ENCODE results near the gene PDIA6. TPM values are rescaled to one million over a fixed set of nuclear protein-coding genes. Genes with fewer than 3 reads are reported as not detected.

The PDIA6 gene
- total and polyA plus RNA-seq, 5 experiments from 2014 or later, result 30.9 to 126 (median 64.1) TPM

DNA sequence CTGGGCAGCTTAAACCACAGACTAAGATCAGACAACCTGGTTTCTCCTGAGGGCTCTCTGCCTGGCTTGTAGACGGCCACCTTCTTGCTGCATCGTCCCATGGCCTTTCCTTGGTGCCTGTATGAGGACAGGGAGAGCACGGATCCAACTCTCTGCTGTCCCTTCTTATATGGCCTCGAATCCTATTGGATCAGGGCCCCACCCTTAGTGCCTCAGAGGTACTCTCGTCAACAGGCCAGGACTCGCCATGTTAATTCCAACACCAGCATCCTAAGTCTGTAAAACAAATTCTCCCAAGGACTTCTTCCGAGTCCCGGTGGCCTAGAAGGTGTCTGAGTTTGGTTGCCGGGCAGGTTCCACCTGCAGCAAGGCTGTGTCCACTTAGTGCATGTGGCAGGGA lies 51.0 kb downstream of the PDIA6 start:
- ATAC-seq (no peak), DNase-seq (no peak)
- H3K4me3 Mint-ChIP-seq, result no peak overlapping the region
- no peaks in the 10 kb centered on the region for H3K9me3 Mint-ChIP-seq
- POLR2A ChIA-PET, result no interaction called here
- no peaks in the 10 kb centered on the region for H3K36me3 Mint-ChIP-seq
- H3K27ac Mint-ChIP-seq, result peak overlapping the region in 1 of 10 donors; percentile 13
- H3K4me1 Mint-ChIP-seq, result peaks cover 0 to 4% (median 1%) of the 10 kb centered on the region in 4 donors
- H3K27me3 Mint-ChIP-seq, result peaks cover 0 to 10% (median 2%) of the 10 kb centered on the region in 5 donors

DNA sequence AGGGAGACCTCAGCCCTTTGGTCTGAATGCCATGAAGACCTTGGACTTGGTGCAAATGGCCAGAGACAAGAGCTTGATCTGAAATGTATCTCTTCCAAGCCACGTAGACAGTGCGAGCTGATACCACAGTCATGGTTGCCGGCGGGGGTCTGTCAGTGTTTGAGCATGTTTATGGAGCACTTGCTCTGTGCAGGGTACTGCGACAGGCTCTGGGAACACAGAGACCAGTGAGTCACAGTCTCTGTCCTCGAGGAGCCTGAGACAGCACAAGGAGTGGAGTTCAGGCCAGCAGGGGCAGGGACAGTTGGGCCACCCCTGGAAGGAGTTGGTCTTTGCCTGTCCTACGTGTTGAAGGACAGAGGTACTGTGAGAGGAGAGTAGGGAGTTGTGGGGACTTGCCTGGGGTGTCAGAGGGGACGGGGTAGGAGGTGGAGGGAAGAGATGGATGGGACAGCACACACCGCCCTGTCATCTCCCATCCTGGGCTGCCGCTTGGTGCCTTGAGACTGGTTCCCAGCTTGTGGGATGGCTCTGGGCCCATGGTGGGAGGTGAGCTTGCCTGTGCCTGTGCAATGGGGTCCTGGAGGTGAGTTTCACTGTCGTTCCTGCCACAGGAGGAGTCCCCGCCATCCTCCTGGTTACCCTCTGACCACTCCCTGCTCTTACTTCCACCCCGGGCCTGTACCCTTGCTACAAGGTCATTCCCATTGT lies 51.6 kb downstream of the PDIA6 start:
- Mint-ChIP-seq H3K4me1 (peaks cover 0 to 4% (median 1%) of the 10 kb centered on the region in 4 donors), H3K27ac (no peak overlapping the region), H3K27me3 (peaks cover 0 to 10% (median 2%) of the 10 kb centered on the region in 5 donors), H3K4me3 (no peak overlapping the region), H3K36me3 (no peaks in the 10 kb centered on the region), H3K9me3 (no peaks in the 10 kb centered on the region)
- no peak for DNase-seq
- POLR2A ChIA-PET, result no interaction called here
- no peak for ATAC-seq

DNA sequence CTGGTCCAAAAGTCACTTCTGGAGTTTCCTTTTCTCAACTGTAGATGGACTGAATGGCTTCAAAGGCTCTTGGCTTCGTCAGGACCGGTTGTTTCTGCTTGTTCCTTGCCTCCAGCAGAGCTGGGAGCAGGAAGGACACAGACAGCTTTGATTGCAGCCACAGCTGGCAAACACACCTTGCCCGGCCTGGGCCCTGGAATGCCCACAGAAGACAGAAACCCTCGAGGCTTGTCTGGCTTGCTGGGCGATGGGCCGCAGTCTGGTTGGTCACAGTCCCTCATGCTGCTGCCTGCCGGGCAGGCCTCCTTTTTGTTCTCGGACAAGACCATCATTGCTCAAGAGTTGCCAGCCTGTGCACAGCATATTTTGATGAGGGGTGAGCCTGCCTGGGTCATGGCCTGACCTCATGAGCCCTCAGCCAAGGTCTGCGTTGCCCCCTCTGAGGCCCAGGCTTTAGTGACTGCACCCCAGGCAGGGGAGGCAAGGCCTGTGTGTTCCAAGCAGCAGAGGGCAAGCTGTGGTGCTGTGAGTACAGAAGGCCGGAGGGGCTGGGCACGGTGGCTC lies 53.4 kb downstream of the PDIA6 start:
- no peaks in the 10 kb centered on the region for H3K36me3 Mint-ChIP-seq
- no peaks in the 10 kb centered on the region for H3K9me3 Mint-ChIP-seq
- no peak overlapping the region for H3K4me3 Mint-ChIP-seq
- H3K27ac Mint-ChIP-seq, result no peak overlapping the region
- H3K27me3 Mint-ChIP-seq, result peaks cover 0 to 16% (median 4%) of the 10 kb centered on the region in 5 donors
- no peak for ATAC-seq
- POLR2A ChIA-PET, result no interaction called here
- peaks cover 0 to 5% (median 1%) of the 10 kb centered on the region in 4 donors for H3K4me1 Mint-ChIP-seq
- DNase-seq, result no peak

DNA sequence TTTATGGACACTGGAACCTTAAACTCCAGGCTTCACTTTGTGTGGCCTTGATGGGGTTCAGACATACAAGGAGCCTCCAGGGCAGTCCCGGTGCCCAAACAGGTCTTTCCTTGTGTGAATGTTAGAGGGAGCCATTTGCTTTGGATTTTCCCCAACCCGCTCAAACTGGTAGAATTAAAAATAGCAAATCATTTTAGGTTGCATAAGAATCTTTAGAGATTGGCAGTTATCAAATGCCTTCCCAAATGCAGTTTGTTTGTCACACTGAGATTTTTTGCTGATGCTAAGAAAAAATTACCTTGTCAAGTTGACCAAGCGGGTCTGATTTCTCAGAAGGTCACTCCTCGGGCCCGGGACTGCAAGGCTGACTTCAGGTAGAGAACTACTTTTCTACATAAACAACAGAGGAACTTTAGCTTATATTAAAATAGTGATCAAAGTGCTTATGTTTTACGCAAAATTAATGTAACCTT lies 54.7 kb downstream of the PDIA6 start:
- Mint-ChIP-seq H3K4me3 (no peak overlapping the region), H3K9me3 (no peaks in the 10 kb centered on the region), H3K27ac (peak overlapping the region in 1 of 10 donors; percentile 19), H3K4me1 (peaks cover 0 to 2% (median 0%) of the 10 kb centered on the region in 4 donors), H3K36me3 (no peaks in the 10 kb centered on the region), H3K27me3 (peaks cover 0 to 9% (median 2%) of the 10 kb centered on the region in 5 donors)
- POLR2A ChIA-PET, result interaction anchor here (0.5 kb wide), 1 partner anchor 72 kb away, joined by 3 read pairs; no protein-coding TSS in a partner anchor
- ATAC-seq (no peak), DNase-seq (no peak)

DNA sequence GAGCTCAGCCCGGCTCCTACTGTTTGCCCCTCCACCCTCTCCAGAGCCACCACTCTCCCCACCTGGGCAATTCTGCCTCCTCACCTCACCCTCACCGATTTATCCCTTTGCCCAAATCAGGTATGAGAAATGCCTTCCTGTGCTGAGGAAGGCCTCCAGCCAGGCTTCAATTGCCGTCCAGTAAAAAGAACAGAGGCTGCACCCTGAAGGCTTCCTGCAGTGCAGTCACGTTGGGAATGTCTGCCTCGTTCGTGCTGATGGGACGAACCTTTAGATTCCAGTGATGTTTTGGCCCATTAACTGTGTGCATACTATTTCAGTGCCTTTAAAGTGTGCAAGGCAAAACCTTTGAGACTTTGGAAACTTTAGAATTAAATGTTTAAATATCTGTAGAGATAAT lies 57.0 kb downstream of the PDIA6 start:
- ATAC-seq (no peak), DNase-seq (no peak)
- Mint-ChIP-seq H3K27ac (no peak overlapping the region), H3K4me3 (no peak overlapping the region), H3K9me3 (no peaks in the 10 kb centered on the region), H3K36me3 (no peaks in the 10 kb centered on the region), H3K27me3 (peaks cover 0 to 7% (median 2%) of the 10 kb centered on the region in 5 donors), H3K4me1 (peaks cover 0 to 2% (median 0%) of the 10 kb centered on the region in 4 donors)
- POLR2A ChIA-PET, result no interaction called here

DNA sequence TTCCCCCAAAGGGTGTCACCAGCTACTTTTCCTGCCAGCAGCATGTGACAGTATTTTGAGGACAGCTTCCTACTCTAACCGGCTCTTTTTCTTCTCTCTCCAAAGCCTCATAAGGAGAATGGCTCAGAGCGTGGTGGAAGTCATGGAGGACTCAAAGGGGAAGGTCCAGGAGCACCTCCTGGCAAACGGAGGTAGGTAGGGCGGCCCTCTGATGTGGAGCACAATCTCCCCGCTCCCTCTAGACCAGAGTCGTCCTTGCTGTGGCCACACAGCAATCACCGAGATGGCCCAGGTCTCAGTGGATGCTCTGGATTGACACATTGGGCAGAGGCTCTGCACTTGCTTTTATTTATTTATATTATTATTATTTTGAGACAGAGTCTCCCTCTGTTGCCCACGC lies 58.7 kb downstream of the PDIA6 start:
- peaks cover 0 to 2% (median 0%) of the 10 kb centered on the region in 4 donors for H3K4me1 Mint-ChIP-seq
- peaks cover 0 to 7% (median 2%) of the 10 kb centered on the region in 5 donors for H3K27me3 Mint-ChIP-seq
- ATAC-seq (no peak), DNase-seq (no peak)
- no peak overlapping the region for H3K4me3 Mint-ChIP-seq
- no peaks in the 10 kb centered on the region for H3K9me3 Mint-ChIP-seq
- H3K36me3 Mint-ChIP-seq, result no peaks in the 10 kb centered on the region
- POLR2A ChIA-PET, result no interaction called here
- H3K27ac Mint-ChIP-seq, result no peak overlapping the region

GRCh38 chr2:10753156-10753555 lies 59.4 kb downstream of the PDIA6 start:
- POLR2A ChIA-PET, result interaction anchor here (0.6 kb wide), 1 partner anchor 88 kb away, joined by 3 read pairs; no protein-coding TSS in a partner anchor
- no peak for ATAC-seq

DNA sequence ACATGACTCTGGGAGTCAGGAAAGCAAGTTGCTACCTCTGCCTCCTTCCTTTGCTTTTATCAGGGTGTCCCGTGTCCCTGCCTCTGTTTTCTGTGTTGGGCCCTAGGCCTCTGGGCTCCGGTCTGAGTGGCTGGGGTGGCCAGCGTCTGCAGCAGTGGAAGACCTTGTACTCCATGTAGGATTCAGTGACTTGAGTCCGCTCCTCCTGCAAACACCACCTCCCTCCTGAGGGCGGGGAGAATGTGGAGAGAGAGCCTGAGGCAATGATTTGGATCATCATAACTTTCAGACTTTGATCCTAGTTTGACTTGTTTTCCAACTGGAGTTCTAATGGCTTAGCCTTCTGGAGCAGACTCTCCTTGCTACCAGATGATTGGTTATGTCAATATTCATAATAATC lies 60.3 kb downstream of the PDIA6 start:
- H3K4me3 Mint-ChIP-seq, result no peak overlapping the region
- DNase-seq, result no peak
- no peak overlapping the region for H3K27ac Mint-ChIP-seq
- POLR2A ChIA-PET, result no interaction called here
- no peak for ATAC-seq
- H3K36me3 Mint-ChIP-seq, result no peaks in the 10 kb centered on the region
- peaks cover 0 to 7% (median 2%) of the 10 kb centered on the region in 5 donors for H3K27me3 Mint-ChIP-seq
- H3K4me1 Mint-ChIP-seq, result peaks cover 0 to 2% (median under 1%) of the 10 kb centered on the region in 4 donors
- no peaks in the 10 kb centered on the region for H3K9me3 Mint-ChIP-seq

More at GRCh38 chr2:10753156-10753555, 59.4 kb downstream of the PDIA6 start:
- no peaks in the 10 kb centered on the region for H3K36me3 Mint-ChIP-seq
- H3K4me3 Mint-ChIP-seq, result no peak overlapping the region
- no peaks in the 10 kb centered on the region for H3K9me3 Mint-ChIP-seq
- no peak for DNase-seq
- peaks cover 0 to 7% (median 2%) of the 10 kb centered on the region in 5 donors for H3K27me3 Mint-ChIP-seq
- peaks cover 0 to 2% (median 0%) of the 10 kb centered on the region in 4 donors for H3K4me1 Mint-ChIP-seq
- no peak overlapping the region for H3K27ac Mint-ChIP-seq

- POLR2A ChIA-PET, result no interaction called here
- ATAC-seq (no peak), DNase-seq (no peak)
- Mint-ChIP-seq H3K4me1 (peaks cover 0 to 7% (median under 1%) of the 10 kb centered on the region in 4 donors), H3K27me3 (peaks cover 0 to 4% (median 1%) of the 10 kb centered on the region in 5 donors), H3K36me3 (no peaks in the 10 kb centered on the region), H3K4me3 (no peak overlapping the region), H3K9me3 (no peaks in the 10 kb centered on the region), H3K27ac (no peak overlapping the region)
Measured at GRCh38 chr2:10750610-10751009, 62.0 kb downstream of the PDIA6 start.

- POLR2A ChIA-PET, result no interaction called here
- Mint-ChIP-seq H3K9me3 (no peaks in the 10 kb centered on the region), H3K27me3 (peaks cover 0 to 4% (median 3%) of the 10 kb centered on the region in 5 donors), H3K27ac (no peak overlapping the region), H3K4me1 (peaks cover 0 to 14% (median 0%) of the 10 kb centered on the region in 4 donors), H3K36me3 (no peaks in the 10 kb centered on the region), H3K4me3 (no peak overlapping the region)
- ATAC-seq, result no peak
- DNase-seq, result no peak
Measured at GRCh38 chr2:10742666-10743065, 69.9 kb downstream of the PDIA6 start.

- ATAC-seq, result no peak
- Mint-ChIP-seq H3K9me3 (no peaks in the 10 kb centered on the region), H3K27ac (no peak overlapping the region), H3K36me3 (no peaks in the 10 kb centered on the region), H3K27me3 (peaks cover 0 to 5% (median 4%) of the 10 kb centered on the region in 5 donors), H3K4me1 (peaks cover 0 to 10% (median 0%) of the 10 kb centered on the region in 4 donors), H3K4me3 (no peak overlapping the region)
- no peak for DNase-seq
- POLR2A ChIA-PET, result no interaction called here
Measured at GRCh38 chr2:10741139-10741538, 71.4 kb downstream of the PDIA6 start.

DNA sequence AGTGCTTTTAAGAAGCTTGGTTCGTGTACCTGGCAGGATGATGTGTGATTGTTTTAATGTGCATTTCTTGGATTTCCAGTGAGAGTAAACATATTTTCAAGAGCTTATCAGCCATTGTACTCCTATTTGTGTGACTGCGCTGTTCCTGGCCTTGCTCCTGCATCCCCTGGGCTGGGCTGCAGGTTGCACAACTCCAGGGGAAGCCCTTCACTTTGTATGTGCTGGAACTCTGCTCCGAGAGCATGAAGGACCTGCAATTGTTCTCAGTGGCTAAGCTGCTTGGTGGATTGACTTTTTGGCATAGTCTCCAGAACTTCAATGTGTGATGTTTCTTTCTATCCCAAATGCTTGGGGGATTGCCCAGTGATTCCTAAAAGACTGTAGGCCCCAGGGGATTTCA lies 72.4 kb downstream of the PDIA6 start:
- no peak for ATAC-seq
- no peaks in the 10 kb centered on the region for H3K36me3 Mint-ChIP-seq

GRCh38 chr2:10738192-10738591 lies 74.4 kb downstream of the PDIA6 start:
- H3K4me3 Mint-ChIP-seq, result no peak overlapping the region
- DNase-seq (no peak), ATAC-seq (no peak)
- H3K27ac Mint-ChIP-seq, result no peak overlapping the region
- POLR2A ChIA-PET, result no interaction called here
- peaks cover 0 to 2% (median 0%) of the 10 kb centered on the region in 4 donors for H3K4me1 Mint-ChIP-seq
- H3K36me3 Mint-ChIP-seq, result no peaks in the 10 kb centered on the region
- peaks cover 0 to 8% (median 4%) of the 10 kb centered on the region in 5 donors for H3K27me3 Mint-ChIP-seq
- H3K9me3 Mint-ChIP-seq, result no peaks in the 10 kb centered on the region

More for the DNA sequence above, 72.4 kb downstream of the PDIA6 start:
- Mint-ChIP-seq H3K9me3 (no peaks in the 10 kb centered on the region), H3K4me3 (no peak overlapping the region), H3K27ac (no peak overlapping the region), H3K4me1 (peaks cover 0 to 3% (median 0%) of the 10 kb centered on the region in 4 donors), H3K27me3 (peaks cover 0 to 6% (median 4%) of the 10 kb centered on the region in 5 donors)
- DNase-seq, result no peak
- POLR2A ChIA-PET, result no interaction called here
